Muscle layer of colon (tissue), 2 donors: Measurements from ENCODE around the gene HAUS3.

Experiments
- H3K27ac ChIP-seq: one replicate; pipeline ENCODE4 v1.7.0; 2013; ENCODE audit warnings: low read depth, mild to moderate bottlenecking, low read length, moderate library complexity
- H3K27me3 ChIP-seq, 2 donors: one replicate each; pipeline ENCODE4 v1.7.0; 2013; ENCODE audit warnings: low read length in 2 of 2, mild to moderate bottlenecking in 2 of 2; ENCODE audit not compliant: insufficient read depth in 2 of 2, control insufficient read depth in 1 of 2
- H3K36me3 ChIP-seq: one replicate; pipeline ENCODE4 v1.7.0; 2013; ENCODE audit warnings: mild to moderate bottlenecking, low read length; ENCODE audit not compliant: insufficient read depth
- H3K4me1 ChIP-seq: one replicate; pipeline ENCODE4 v1.7.0; 2013; ENCODE audit warnings: mild to moderate bottlenecking, low read length; ENCODE audit not compliant: insufficient read depth
- H3K4me3 ChIP-seq, 2 donors: one replicate each; pipeline ENCODE4 v1.7.0; 2013; ENCODE audit warnings: low read length in 2 of 2, low read depth in 1 of 2, mild to moderate bottlenecking in 1 of 2, moderate library complexity in 1 of 2
- H3K9ac ChIP-seq: one replicate; pipeline ENCODE4 v1.7.0; 2013; ENCODE audit warnings: low read length
- H3K9me3 ChIP-seq: one replicate; pipeline ENCODE4 v1.7.0; 2013; ENCODE audit warnings: mild to moderate bottlenecking, low read length
- donor health status: abdominal sarcoma.
- donor health status: Adenocarcinoma of cecum.

HAUS3 gene

DNA sequence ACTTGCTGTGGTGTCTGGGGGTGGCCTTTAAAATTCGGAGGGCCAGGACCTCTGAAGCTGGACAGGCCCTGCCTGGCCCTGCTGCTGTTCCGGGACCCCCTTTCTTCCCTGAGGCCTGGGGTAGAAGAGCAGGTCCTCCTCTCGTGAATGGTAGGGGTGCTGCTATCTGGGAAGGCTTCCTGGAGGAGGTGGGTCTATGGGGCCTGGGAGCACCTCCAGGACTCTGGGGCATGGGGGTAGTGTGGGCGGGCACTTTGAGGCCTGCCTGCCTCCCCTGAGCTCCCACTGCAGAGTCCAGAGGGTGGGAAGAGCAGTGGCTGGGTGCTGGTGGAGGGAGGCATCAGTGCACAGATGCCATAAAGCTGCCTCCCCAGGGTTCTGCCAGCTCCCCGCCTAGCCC, 24.9 kb upstream of the HAUS3 start:
- peaks cover 30% of the 10 kb centered on the region for H3K4me1 ChIP-seq
- H3K27ac ChIP-seq = peak overlapping the region; percentile 6
- no peaks in the 10 kb centered on the region for H3K36me3 ChIP-seq
- H3K4me3 ChIP-seq = no peak overlapping the region
- no peak overlapping the region for H3K9ac ChIP-seq
- H3K9me3 ChIP-seq = no peaks in the 10 kb centered on the region
- H3K27me3 ChIP-seq = no peaks in the 10 kb centered on the region

DNA sequence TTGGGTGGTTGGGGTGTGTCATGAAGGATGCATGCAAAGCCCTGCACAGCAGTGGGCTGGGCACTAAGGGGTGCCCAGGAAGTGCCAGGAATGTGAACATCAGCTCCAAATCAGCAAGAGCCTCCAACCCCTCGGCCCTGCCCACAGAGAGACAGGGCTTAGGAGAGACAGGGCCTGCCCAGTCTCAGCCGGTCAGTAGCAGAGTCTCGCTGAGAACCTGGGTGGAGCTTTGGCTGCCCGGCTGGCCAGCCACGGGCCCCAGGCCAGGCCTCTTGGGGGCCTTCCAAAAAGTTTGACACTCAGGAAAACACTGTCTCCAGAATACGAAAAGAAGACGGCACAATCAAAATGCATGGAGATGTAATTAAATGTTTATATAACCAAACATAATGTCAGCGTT, 24.3 kb upstream of the HAUS3 start:
- H3K27me3 ChIP-seq = no peaks in the 10 kb centered on the region
- H3K9ac ChIP-seq = peak overlapping the region; percentile 25
- H3K27ac ChIP-seq = peak overlapping the region; percentile 6
- no peak overlapping the region for H3K4me3 ChIP-seq
- H3K9me3 ChIP-seq = no peaks in the 10 kb centered on the region
- no peaks in the 10 kb centered on the region for H3K36me3 ChIP-seq
- H3K4me1 ChIP-seq = peaks cover 30% of the 10 kb centered on the region

DNA sequence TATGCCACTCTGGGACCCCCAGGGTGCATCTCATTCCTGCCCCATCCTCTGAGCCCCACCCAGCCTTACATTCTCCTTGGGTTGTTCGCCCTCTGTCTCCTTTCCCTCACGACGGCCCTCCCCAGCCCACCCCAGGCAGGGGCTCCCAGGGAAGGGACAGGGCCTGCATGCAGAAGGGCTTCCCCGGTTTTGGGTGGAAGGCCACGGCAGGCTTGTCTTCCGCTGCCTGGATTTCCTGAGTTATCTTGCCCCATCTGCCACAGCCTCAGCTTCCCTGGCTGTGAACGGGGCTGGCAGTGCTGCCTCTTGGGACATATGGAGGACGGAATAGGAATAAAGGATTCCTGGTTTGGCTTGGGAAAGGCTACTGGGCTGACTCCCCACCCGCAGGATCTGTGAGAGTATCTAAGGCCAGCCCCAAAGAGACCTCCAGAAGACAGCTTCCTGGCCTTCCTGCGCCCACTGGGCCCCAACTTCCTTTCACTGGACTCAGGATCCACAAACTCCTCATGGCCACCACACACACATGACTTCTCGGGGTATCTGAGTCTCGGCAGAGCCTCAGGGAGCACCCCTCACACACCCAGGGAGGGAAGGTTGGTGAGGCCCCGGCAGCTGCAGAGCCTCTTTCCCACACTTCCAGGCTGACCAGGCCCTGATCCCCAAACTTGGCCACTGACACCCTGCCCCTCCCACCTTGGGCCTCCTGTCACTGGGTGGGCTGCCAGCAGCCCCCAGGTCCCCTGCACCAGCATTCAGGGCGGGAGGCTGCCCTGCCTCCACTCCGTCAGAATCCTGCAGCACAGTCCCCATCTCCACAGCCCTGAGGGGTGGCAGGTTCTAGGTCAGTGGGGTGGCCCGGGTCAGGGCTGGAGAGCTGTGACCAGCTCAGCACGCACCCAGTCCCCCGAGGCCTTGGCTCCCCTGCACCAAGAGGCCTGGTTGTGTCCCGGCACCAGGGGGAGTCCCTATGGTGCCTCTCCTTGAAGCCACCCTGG, 23.5 kb upstream of the HAUS3 start:
- H3K9ac ChIP-seq = peak overlapping the region; percentile 25
- no peaks in the 10 kb centered on the region for H3K9me3 ChIP-seq
- H3K27me3 ChIP-seq = no peaks in the 10 kb centered on the region
- H3K4me3 ChIP-seq = no peak overlapping the region
- H3K27ac ChIP-seq = peak overlapping the region; percentile 6
- no peaks in the 10 kb centered on the region for H3K36me3 ChIP-seq
- peaks cover 34% of the 10 kb centered on the region for H3K4me1 ChIP-seq

DNA sequence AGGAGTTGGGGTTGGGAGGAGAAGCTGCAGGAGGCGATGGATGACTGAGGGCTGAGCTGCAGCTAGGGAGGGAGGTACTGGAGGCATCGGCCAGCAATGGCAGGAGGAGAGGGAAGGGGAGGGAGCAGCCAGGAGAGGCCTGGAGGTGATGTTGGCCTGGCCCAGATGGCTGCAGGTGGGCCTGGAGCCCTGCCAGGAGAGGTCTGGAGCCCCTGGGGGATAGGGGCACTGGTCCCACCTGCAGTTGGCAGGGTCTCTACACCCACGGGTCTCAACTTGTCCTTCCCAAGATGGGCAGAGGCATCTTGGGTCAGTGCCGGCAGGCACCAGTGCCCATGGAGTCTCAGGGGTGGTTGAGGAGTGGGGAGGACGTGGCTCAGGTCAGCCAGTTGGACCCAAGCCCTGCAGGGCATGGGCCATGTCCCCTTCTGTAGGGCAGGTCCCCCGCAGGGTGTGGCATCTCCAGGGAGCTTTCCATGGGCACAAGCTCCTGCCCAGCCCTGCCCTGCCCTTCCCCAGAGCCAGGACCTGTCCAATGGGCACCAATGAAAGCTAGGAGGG, 22.6 kb upstream of the HAUS3 start:
- H3K9ac ChIP-seq = no peak overlapping the region

DNA sequence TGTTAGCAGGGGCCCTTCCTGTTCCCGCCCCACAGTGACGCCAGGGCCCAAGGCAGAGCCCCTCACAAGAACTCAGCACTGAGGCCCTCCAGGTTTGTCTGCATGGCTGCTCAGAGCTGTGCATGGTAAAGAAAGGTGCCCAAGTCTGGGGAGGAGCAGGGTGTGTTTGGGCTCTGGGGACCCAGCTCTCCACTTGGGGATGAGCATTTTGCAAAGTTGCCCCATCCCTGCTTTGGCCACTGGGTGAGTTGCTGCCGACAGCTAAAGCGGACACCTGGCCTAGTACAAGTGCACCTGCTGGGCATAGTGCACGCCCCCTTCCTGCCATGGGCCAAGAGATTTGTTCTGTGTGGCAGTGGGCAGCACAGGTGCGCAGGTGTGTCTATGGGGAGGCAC, 22.0 kb upstream of the HAUS3 start:
- Histone ChIP-seq H3K9me3 (no peaks in the 10 kb centered on the region), H3K27me3 (no peaks in the 10 kb centered on the region), H3K4me1 (peaks cover 49% of the 10 kb centered on the region), H3K27ac (no peak overlapping the region), H3K36me3 (no peaks in the 10 kb centered on the region), H3K9ac (no peak overlapping the region), H3K4me3 (no peak overlapping the region)

More for the DNA sequence above, 22.6 kb upstream of the HAUS3 start:
- H3K27me3 ChIP-seq = no peaks in the 10 kb centered on the region
- peaks cover 42% of the 10 kb centered on the region for H3K4me1 ChIP-seq
- H3K36me3 ChIP-seq = no peaks in the 10 kb centered on the region
- no peaks in the 10 kb centered on the region for H3K9me3 ChIP-seq
- no peak overlapping the region for H3K27ac ChIP-seq
- no peak overlapping the region for H3K4me3 ChIP-seq

DNA sequence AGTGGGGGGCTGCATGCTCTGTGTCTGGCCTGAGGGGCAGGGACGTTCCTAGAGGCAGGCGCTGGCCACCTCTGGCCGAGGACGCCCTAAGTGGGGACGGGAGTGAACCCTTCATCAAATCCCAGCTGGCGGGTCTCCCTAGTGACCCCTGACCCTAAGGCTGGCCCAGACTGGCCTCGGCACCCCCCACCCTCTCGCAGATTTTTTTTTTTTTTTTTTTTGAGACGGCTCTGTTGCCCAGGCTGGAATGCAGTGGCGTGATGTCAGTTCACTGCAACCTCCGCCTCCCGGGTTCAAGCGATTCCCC, 21.0 kb upstream of the HAUS3 start:
- Histone ChIP-seq H3K4me1 (peaks cover 59% of the 10 kb centered on the region), H3K9me3 (no peaks in the 10 kb centered on the region), H3K9ac (peak overlapping the region; percentile 61), H3K4me3 (peak overlapping the region; percentile 41 to 49), H3K27ac (peak overlapping the region; percentile 95), H3K27me3 (no peaks in the 10 kb centered on the region), H3K36me3 (peaks cover 2% of the 10 kb centered on the region)

DNA sequence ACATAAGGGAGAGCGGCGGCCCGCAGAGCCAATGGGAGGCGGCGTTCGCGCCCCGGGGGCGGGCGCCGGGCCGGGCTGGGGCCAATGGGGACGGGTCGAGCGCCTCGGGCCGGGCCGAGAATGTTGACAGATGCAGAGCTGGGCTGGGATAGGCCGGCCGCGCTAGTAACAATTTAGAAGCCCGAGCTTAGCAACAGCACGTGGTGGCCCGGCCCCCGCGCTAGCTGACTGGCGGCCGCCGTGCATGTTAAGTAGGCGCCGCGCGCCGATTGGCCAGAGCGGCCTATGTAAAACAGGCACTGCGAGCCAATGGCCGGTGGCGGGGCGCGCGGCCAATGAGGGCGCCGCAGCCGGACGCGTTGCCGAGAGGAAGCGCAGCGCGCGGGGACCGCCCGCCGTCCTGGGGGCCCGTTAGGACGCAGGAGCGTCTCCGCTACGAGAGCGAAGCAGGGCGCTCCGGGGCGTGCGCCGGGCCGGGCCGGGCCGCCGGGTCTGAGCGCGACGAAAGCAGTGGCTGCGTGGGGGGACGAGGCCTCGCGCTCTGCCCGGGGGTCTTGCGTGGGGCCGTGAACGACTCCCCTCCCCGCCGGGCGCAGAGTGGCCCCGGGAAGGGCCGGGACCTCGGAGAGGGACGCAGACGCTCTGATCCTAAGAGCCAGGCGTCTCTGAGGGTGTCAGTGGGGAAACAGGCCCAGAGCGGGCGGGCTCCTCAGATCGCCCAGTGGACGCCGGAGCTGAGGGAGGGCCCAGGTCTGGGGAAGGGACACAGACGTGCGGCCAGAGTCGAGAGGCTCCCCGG, 20.4 kb upstream of the HAUS3 start:
- Histone ChIP-seq H3K4me1 (peaks cover 64% of the 10 kb centered on the region), H3K9me3 (no peaks in the 10 kb centered on the region), H3K4me3 (peak overlapping the region; percentile 41 to 49)

DNA sequence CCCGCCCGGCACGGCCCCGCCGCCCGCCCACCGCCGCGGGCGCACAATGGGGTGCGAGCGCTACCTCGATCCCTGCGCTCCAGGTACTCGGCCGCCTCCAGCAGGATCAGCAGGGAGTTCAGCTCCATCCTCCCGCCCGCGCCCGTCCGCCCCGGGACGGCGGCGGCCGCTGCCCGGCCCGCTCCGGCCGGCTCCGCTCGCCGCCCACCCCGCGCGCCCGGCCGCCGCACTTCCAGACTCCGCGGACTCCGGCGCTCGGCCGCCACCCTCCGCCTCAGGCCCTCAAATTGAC, 19.9 kb upstream of the HAUS3 start, which contains the start of gene MXD4:
MXD4 (minus strand) TSS at position 257 of the 292 bp plus-strand sequence; CDS start at position 128, 129 bp downstream.
- peak within 1 kb of the TSS; percentile 46 to 92 for H3K4me3 ChIP-seq
- no peaks in the 10 kb centered on the region for H3K27me3 ChIP-seq
- peak within 1 kb of the TSS; percentile 61 for H3K9ac ChIP-seq
- peaks cover 8% of the 10 kb centered on the region for H3K36me3 ChIP-seq
- H3K4me1 ChIP-seq = peaks cover 68% of the 10 kb centered on the region
- no peaks in the 10 kb centered on the region for H3K9me3 ChIP-seq
- peak within 1 kb of the TSS; percentile 95 for H3K27ac ChIP-seq

More for the DNA sequence above, 20.4 kb upstream of the HAUS3 start:
- no peaks in the 10 kb centered on the region for H3K27me3 ChIP-seq
- peak overlapping the region; percentile 61 for H3K9ac ChIP-seq
- H3K36me3 ChIP-seq = peaks cover 7% of the 10 kb centered on the region
- H3K27ac ChIP-seq = peak overlapping the region; percentile 95

DNA sequence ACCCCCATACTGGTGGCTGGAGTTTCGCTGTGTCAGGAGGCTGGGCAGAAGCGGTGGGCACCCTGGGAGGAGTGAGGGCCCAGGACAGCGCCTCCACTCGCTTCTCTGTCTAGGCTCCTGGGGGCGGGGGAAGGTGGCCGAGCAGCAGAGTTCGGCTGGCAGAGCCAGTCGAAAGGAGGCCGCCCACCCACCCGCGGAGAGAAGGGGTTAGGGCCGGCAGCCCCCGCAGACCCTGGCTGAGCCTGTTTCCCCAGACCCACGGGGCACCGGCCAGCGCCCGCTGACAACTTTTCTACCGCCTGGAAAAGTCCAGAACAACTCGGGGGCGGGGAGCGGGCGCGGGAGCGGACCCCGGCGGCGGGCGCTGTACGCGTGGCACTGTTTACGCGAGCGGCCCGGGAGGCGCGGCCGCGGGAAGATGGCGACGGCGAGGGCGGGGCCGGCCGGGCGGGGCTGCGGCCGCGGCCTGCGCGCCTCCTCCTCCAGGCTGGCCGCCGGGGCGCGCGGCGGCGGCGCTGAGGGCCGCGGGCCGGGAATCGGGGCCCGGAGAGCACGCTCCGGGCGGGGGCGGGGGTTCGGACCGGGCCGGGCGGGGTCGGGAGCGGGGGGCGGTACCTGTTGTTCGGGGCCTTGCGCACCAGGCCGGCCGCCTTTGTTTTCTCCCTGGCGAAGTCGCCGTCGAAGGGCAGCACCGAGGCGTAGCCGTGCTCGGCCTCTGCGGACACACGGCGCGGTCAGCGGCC, 19.4 kb upstream of the HAUS3 start:
- no peaks in the 10 kb centered on the region for H3K9me3 ChIP-seq
- peak overlapping the region; percentile 46 to 92 for H3K4me3 ChIP-seq
- H3K9ac ChIP-seq = no peak overlapping the region
- no peaks in the 10 kb centered on the region for H3K27me3 ChIP-seq
- peaks cover 70% of the 10 kb centered on the region for H3K4me1 ChIP-seq
- peak overlapping the region; percentile 85 for H3K27ac ChIP-seq
- peaks cover 8% of the 10 kb centered on the region for H3K36me3 ChIP-seq

DNA sequence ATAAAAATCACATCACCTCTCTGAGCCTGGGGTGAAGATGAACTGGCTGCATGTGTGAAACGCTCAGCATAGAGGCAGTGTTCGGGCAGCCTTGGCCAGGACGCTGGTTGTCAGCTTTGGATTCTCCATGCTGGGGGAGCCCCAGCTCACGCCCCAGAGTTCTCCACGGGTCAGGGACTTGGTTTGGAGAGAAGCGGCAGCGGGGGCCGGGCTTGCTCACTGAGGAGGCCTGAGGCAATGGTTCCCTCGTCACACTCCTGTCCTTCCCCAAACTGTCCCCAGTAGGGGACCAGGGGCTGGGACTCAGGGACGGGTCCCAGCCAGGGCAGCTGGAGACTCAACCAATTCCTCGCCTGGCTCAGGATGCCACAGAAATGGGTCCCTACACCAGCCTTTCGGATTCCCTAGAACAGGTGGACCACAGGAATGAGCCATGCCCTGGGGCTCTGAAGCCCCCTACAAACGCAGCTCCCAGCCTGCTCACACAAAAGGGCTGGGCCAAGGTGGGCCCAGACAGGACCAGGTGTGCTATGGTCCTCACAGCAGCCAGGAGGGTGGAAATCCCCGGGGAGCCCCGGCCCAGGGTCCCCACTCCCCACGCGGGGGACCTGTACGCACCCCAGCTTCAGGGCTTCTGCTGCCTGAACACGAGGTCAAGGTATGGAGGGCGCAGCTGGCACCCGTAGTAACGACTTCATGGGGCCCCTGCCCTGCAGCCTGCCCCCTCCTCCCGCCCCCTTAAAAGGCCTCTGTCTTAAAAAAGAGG, 18.6 kb upstream of the HAUS3 start:
- no peaks in the 10 kb centered on the region for H3K9me3 ChIP-seq
- H3K9ac ChIP-seq = no peak overlapping the region
- H3K27me3 ChIP-seq = no peaks in the 10 kb centered on the region
- H3K4me1 ChIP-seq = peaks cover 71% of the 10 kb centered on the region
- peak overlapping the region; percentile 46 to 87 for H3K4me3 ChIP-seq
- peaks cover 8% of the 10 kb centered on the region for H3K36me3 ChIP-seq
- H3K27ac ChIP-seq = peak overlapping the region; percentile 85
